ENCODE data around the gene CCNJ. TPM values are rescaled to one million over a fixed set of nuclear protein-coding genes. Genes with fewer than 3 reads are reported as not detected.
A peak's percentile ranks its signal among the peaks of the same experiment; 100 is the strongest.

CCNJ gene
- total and polyA plus RNA-seq, 9 of the 15 experiments (the other 6 are each of a cell fraction or from before 2014, with no cell fraction given): 0.69 to 15.7 (median 9.2) TPM

- TF ChIP-seq AFF1 (IDR thresholded peaks at IDR 0.05; ENCODE audit: low read depth in 1 of 2, partially characterized antibody in 2 of 2) (peak in 1 of 2 experiments; percentile 89), ZBTB1 (CRISPR knock-in tag; IDR thresholded peaks at IDR 0.05; ENCODE audit: borderline replicate concordance, low read depth) (no peak), ATF7 (IDR thresholded peaks at IDR 0.05) (peak; percentile 69), MEIS2 (IDR thresholded peaks at IDR 0.05; ENCODE audit: partially characterized antibody) (peak; percentile 20)
Measured at GRCh38 chr10:96092999-96093767, 49.8 kb downstream of the CCNJ start (continued).

- in situ Hi-C loops (cut with MboI): no loop called here
- FAIRE-seq (peak; percentile 15), ATAC-seq (no peak), DNase-seq (ENCODE audit: extremely low read depth in 1 of 4, low spot score in 3 of 4) (no peak)
- Histone ChIP-seq H3K79me2 (ENCODE audit: control insufficient read depth, insufficient read depth, low read length) (no peaks in the 10 kb centered on the region), H3K36me3 (ENCODE audit: control insufficient read depth, insufficient read depth, low read length) (no peaks in the 10 kb centered on the region), H2AFZ (ENCODE audit: low read depth, low read length) (peak overlapping the region; percentile 85), H4K20me1 (replicated peaks; ENCODE audit: control insufficient read depth, insufficient read depth, low read length) (no peaks in the 10 kb centered on the region), H3K9ac (ENCODE audit: insufficient read depth in 1 of 2, low read depth in 2 of 2, low read length in 2 of 2) (no peak overlapping the region), H3K9me3 (replicated peaks; ENCODE audit: control insufficient read depth, insufficient read depth, low read depth, low read length) (no peaks in the 10 kb centered on the region; the same call in 1 of the 2 replicates), H3K4me1 (replicated peaks in 1 of 2; ENCODE audit: control insufficient read depth in 2 of 2, insufficient read depth in 2 of 2, low read length in 2 of 2) (peaks cover 0 to 18% of the 10 kb centered on the region in 2 experiments; a peak in 4 of 5 replicates), H3K9me1 (ENCODE audit: control insufficient read depth, insufficient read depth, low read length) (no peaks in the 10 kb centered on the region), H3K4me3 (no peak overlapping the region), H3K4me2 (ENCODE audit: insufficient read depth, low read length) (peak overlapping the region; percentile 4; the same call in 1 of the 2 replicates), H3K27me3 (ENCODE audit: control insufficient read depth in 2 of 2, insufficient read depth in 2 of 2, low read length in 2 of 2) (no peaks in the 10 kb centered on the region), H3K27ac (ENCODE audit: extremely low read depth, low read depth, low read length) (peak overlapping the region; percentile 57; the same call in 1 of the 3 replicates)
- POLR2A ChIA-PET: interaction anchor here (0.9 to 1.3 kb wide), 2 partner anchors 31 to 36 kb away, joined by 3 to 10 read pairs; partner anchors contain the start of gene ZNF518A
- intact Hi-C loops (cut with micrococcal nuclease): no loop called here
- no TSS peak for BruUV-seq (replicated peaks)
- CTCF ChIA-PET (ENCODE audit: low intra/inter-chr PET ratio): no interaction called here
- 18% methylated on average over 2 of the region's 2 CpGs for WGBS (ENCODE audit: insufficient coverage, low coverage, missing lambda C conversion rate)
- TF ChIP-seq ATF4 (CRISPR knock-in tag; IDR thresholded peaks at IDR 0.05): no peak
- TF ChIP-seq FOXJ2 (tag; IDR thresholded peaks at IDR 0.05): peak; percentile 85
- TF ChIP-seq RB1 (IDR thresholded peaks at IDR 0.05; ENCODE audit: low read depth): no peak
- TF ChIP-seq, protein P1, sequence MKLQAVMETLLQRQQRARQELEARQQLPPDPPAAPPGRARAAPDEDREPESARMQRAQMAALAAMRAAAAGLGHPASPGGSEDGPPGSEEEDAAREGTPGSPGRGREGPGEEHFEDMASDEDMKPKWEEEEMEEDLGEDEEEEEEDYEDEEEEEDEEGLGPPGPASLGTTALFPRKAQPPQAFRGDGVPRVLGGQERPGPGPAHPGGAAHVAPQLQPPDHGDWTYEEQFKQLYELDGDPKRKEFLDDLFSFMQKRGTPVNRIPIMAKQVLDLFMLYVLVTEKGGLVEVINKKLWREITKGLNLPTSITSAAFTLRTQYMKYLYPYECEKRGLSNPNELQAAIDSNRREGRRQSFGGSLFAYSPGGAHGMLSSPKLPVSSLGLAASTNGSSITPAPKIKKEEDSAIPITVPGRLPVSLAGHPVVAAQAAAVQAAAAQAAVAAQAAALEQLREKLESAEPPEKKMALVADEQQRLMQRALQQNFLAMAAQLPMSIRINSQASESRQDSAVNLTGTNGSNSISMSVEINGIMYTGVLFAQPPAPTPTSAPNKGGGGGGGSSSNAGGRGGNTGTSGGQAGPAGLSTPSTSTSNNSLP (IDR thresholded peaks at IDR 0.05; ENCODE audit: borderline replicate concordance, low read depth, low read length): no peak
- no peak for TF ChIP-seq ZFP36 (IDR thresholded peaks at IDR 0.05; ENCODE audit: low read depth, low read length, partially characterized antibody)
- peak in 1 of 2 experiments; percentile 71; a peak in 2 of 4 replicates for TF ChIP-seq FOXA3 (CRISPR knock-in tag; conservative IDR thresholded peaks at IDR 0.05 in 1 of 2, IDR thresholded peaks at IDR 0.05 in 1 of 2)
- TF ChIP-seq FOXK2 (conservative IDR thresholded peaks at IDR 0.05 in 1 of 2, IDR thresholded peaks at IDR 0.05 in 1 of 2; ENCODE audit: low read depth in 2 of 2): 0 out of 4 replicates have a peak, but pooled peaks of 1 of the 2 experiments have one; percentile 29
- no peak for TF ChIP-seq ZSCAN29 (IDR thresholded peaks at IDR 0.05)
- TF ChIP-seq CBX5 (IDR thresholded peaks at IDR 0.05; ENCODE audit: borderline replicate concordance, low read depth): no peak
Measured at GRCh38 chr10:96093948-96094347, 50.6 kb downstream of the CCNJ start.

Measured in K562 (cell line).